Measurements from ENCODE around the gene THAP7.

Gene THAP7

GRCh38 chr22:20952544-20953341, 49.2 kb downstream of the THAP7 start:
- no peak for DNase-seq (ENCODE audit: extremely low read depth, insufficient read length)
- Histone ChIP-seq H3K27me3 (replicated peaks; ENCODE audit: control insufficient read depth, insufficient read depth, low read length) (no peaks in the 10 kb centered on the region), H3K36me3 (ENCODE audit: control insufficient read depth, insufficient read depth, low read length) (peaks cover 25% of the 10 kb centered on the region), H3K4me3 (replicated peaks; ENCODE audit: low read depth, low read length) (no peak overlapping the region)
- TF ChIP-seq CTCF (IDR thresholded peaks at IDR 0.05; ENCODE audit: insufficient read depth, low read length, poor library complexity, severe bottlenecking) = no peak

DNA sequence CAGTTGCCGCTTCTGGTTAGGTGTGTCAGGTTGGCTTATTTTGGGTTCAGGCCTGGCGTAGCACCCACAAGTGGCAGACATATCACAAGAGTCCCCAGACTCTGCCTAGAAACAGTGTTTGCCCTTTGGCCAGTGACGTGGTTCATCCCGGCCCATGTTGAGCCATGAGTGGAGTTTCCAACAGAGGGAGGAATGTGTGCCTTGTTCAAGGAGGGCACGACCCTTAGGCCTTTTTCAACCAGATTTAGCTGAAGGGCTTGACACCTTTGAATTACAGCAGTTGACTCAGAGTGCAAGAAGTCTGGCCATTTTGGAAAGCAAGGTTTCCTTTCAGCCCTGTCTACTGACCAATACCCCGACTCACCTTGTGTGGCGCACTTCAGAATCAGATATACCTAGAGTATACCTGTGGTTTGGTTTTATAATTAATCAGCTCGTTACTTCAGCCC, 50.0 kb downstream of the THAP7 start:
- H3K4me3 ChIP-seq (replicated peaks; ENCODE audit: low read depth, low read length) = no peak overlapping the region
- H3K36me3 ChIP-seq (ENCODE audit: control insufficient read depth, insufficient read depth, low read length) = peaks cover 26% of the 10 kb centered on the region
- no peaks in the 10 kb centered on the region for H3K27me3 ChIP-seq (replicated peaks; ENCODE audit: control insufficient read depth, insufficient read depth, low read length)
- no peak for TF ChIP-seq CTCF (IDR thresholded peaks at IDR 0.05; ENCODE audit: insufficient read depth, low read length, poor library complexity, severe bottlenecking)
- DNase-seq (ENCODE audit: extremely low read depth, insufficient read length) = no peak

- no peak for DNase-seq (ENCODE audit: extremely low read depth, insufficient read length)
- peaks cover 27% of the 10 kb centered on the region for H3K36me3 ChIP-seq (ENCODE audit: control insufficient read depth, insufficient read depth, low read length)
- no peak overlapping the region for H3K4me3 ChIP-seq (replicated peaks; ENCODE audit: low read depth, low read length)
- no peak for TF ChIP-seq CTCF (IDR thresholded peaks at IDR 0.05; ENCODE audit: insufficient read depth, low read length, poor library complexity, severe bottlenecking)
- no peaks in the 10 kb centered on the region for H3K27me3 ChIP-seq (replicated peaks; ENCODE audit: control insufficient read depth, insufficient read depth, low read length)
Measured at GRCh38 chr22:20951151-20951931, 50.6 kb downstream of the THAP7 start.

DNA sequence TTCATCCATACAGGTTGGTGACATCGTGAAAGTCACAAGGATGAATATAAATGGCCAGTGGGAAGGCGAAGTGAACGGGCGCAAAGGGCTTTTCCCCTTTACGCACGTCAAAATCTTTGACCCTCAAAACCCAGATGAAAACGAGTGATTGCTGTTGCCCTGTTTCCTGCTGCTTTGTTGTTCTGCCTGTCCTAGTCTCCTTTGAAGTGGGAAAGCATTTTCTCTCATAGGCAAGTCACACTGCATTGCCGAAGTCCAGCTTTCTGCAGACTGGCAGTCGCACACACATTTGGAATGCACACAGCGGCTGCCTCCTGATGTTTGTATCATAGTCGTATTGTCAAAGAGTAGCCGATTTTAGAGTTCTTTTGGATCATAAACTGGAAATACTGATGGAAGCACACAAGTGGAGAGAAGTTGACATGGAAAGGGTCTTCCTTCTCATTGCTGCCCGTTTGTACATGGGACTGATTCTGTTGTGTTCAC, 52.2 kb downstream of the THAP7 start:
- peaks cover 27% of the 10 kb centered on the region for H3K36me3 ChIP-seq (ENCODE audit: control insufficient read depth, insufficient read depth, low read length)
- TF ChIP-seq CTCF (IDR thresholded peaks at IDR 0.05; ENCODE audit: insufficient read depth, low read length, poor library complexity, severe bottlenecking) = no peak
- no peaks in the 10 kb centered on the region for H3K27me3 ChIP-seq (replicated peaks; ENCODE audit: control insufficient read depth, insufficient read depth, low read length)
- no peak overlapping the region for H3K4me3 ChIP-seq (replicated peaks; ENCODE audit: low read depth, low read length)
- DNase-seq (ENCODE audit: extremely low read depth, insufficient read length) = no peak

Data from GM06990 (cell line).